ENCODE results near the gene CWF19L1. TPM values are rescaled to one million over a fixed set of nuclear protein-coding genes. Genes with fewer than 3 reads are reported as not detected.
"Not testable (repeated sequence)": the region's sequence is repeated elsewhere in the genome, so short reads cannot be mapped to it uniquely, and the experiment has no call there.

CWF19L1 gene
- total RNA-seq, 1 experiment from 2014 or later, result 22.9 TPM

DNA sequence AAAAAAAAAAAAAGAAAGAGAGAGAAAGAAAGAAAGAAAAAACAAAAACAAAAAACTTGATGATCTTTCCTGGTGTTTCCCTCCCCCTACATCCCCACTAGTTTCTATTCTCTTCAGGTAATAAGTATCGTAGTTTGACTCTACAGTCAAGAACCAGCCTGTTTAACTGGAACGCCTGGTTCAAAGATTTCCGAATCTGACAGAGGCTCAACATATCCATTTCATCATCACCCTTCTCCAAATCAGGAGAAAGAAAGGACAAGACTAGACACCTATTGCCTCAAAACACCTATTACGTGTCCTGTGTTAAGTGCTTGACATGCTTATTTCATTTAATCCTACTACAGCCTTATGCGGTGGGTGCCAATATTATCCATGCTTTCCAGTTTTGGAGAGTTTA is 39.4 kb upstream of the CWF19L1 start:
- Mint-ChIP-seq H3K4me3 (ENCODE audit: low read depth, unreplicated experiment) (no peak overlapping the region), H3K27ac (ENCODE audit: unreplicated experiment) (no peak overlapping the region), H3K27me3 (ENCODE audit: unreplicated experiment) (no peaks in the 10 kb centered on the region), H3K9me3 (ENCODE audit: low read depth, unreplicated experiment) (no peaks in the 10 kb centered on the region), H3K4me1 (ENCODE audit: low read depth, unreplicated experiment) (peaks cover 9% of the 10 kb centered on the region), H3K36me3 (ENCODE audit: insufficient read depth, unreplicated experiment) (no peaks in the 10 kb centered on the region)
- CTCF ChIA-PET, result no interaction called here
- intact Hi-C loops (cut with micrococcal nuclease; ENCODE audit: unreplicated experiment), result loop anchor here (10.0 kb wide), 1 partner anchor 208 kb away; the partner anchor contains the start of gene SEC31B
- no TSS peak for BruUV-seq (replicated peaks)
- TF ChIP-seq, protein P1, sequence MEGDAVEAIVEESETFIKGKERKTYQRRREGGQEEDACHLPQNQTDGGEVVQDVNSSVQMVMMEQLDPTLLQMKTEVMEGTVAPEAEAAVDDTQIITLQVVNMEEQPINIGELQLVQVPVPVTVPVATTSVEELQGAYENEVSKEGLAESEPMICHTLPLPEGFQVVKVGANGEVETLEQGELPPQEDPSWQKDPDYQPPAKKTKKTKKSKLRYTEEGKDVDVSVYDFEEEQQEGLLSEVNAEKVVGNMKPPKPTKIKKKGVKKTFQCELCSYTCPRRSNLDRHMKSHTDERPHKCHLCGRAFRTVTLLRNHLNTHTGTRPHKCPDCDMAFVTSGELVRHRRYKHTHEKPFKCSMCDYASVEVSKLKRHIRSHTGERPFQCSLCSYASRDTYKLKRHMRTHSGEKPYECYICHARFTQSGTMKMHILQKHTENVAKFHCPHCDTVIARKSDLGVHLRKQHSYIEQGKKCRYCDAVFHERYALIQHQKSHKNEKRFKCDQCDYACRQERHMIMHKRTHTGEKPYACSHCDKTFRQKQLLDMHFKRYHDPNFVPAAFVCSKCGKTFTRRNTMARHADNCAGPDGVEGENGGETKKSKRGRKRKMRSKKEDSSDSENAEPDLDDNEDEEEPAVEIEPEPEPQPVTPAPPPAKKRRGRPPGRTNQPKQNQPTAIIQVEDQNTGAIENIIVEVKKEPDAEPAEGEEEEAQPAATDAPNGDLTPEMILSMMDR (IDR thresholded peaks at IDR 0.05; ENCODE audit: unreplicated experiment), result no peak
- no peak for DNase-seq

DNA sequence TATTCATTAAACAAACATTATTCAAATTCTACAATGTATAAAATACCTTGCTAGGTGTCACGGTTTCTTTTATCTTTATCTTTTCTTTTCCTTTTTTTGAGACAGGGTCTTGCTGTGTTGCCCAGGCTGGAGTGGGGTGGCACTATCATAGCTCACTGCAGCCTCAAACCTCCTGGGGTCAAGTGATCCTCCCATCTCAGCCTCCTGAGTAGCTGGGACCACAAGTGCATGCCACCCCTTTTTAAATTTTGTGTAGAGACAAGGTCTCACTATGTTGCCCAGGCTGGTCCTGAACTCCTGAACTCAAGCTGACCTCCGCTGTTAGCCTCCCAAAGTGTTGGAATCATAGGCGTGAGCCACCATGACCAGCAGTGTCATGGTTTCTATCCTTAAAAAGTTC is 37.0 kb upstream of the CWF19L1 start:
- H3K27ac Mint-ChIP-seq (ENCODE audit: unreplicated experiment), result no peak overlapping the region
- peaks cover 4% of the 10 kb centered on the region for H3K27me3 Mint-ChIP-seq (ENCODE audit: unreplicated experiment)
- H3K4me1 Mint-ChIP-seq (ENCODE audit: low read depth, unreplicated experiment), result peaks cover 8% of the 10 kb centered on the region
- no peak overlapping the region for H3K4me3 Mint-ChIP-seq (ENCODE audit: low read depth, unreplicated experiment)
- TF ChIP-seq, protein P1 (IDR thresholded peaks at IDR 0.05; ENCODE audit: unreplicated experiment), result no peak
- intact Hi-C loops (cut with micrococcal nuclease; ENCODE audit: unreplicated experiment), result loop anchor here (10.0 kb wide), 1 partner anchor 210 kb away; the partner anchor contains the start of gene SEC31B
- H3K36me3 Mint-ChIP-seq (ENCODE audit: insufficient read depth, unreplicated experiment), result no peaks in the 10 kb centered on the region
- CTCF ChIA-PET, result interaction anchor here (1.0 kb wide), 1 partner anchor 204 kb away, joined by 3 read pairs; no protein-coding TSS in a partner anchor
- no peaks in the 10 kb centered on the region for H3K9me3 Mint-ChIP-seq (ENCODE audit: low read depth, unreplicated experiment)
- no peak for DNase-seq
- no TSS peak for BruUV-seq (replicated peaks)

DNA sequence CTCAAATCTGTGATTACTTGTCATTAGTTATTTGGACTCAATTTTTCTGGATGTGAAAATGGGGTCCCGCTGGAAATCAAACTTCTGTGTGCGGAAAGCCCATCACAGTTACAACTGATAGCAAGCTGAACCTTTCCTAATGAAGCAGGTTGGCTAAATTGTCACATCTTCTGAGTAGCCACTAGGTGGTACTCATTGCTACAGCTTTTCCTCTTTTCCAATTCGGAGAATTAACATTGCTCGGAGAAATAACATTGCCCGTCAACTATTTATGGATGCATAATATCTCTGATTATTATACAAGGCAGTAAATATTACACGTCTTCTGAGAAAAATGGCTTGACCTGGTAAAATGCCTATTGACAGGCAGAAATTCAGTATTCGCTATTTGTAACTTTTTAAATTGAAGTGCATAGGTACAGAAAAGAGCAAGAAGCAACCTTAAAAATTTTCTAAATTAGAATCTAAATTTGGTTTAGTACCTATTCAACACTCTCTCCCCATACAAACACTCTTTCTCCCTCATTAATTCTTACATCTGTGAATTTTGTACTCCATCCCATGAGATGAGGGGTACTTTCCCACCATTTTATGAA is 36.4 kb upstream of the CWF19L1 start:
- Mint-ChIP-seq H3K36me3 (ENCODE audit: insufficient read depth, unreplicated experiment) (no peaks in the 10 kb centered on the region), H3K9me3 (ENCODE audit: low read depth, unreplicated experiment) (no peaks in the 10 kb centered on the region), H3K27ac (ENCODE audit: unreplicated experiment) (no peak overlapping the region), H3K4me1 (ENCODE audit: low read depth, unreplicated experiment) (peaks cover 8% of the 10 kb centered on the region), H3K27me3 (ENCODE audit: unreplicated experiment) (peaks cover 10% of the 10 kb centered on the region), H3K4me3 (ENCODE audit: low read depth, unreplicated experiment) (no peak overlapping the region)
- BruUV-seq (replicated peaks), result no TSS peak
- TF ChIP-seq, protein P1 (IDR thresholded peaks at IDR 0.05; ENCODE audit: unreplicated experiment), result peak; percentile 42
- CTCF ChIA-PET, result interaction anchor here (1.0 kb wide), 1 partner anchor 205 kb away, joined by 3 read pairs; no protein-coding TSS in a partner anchor
- intact Hi-C loops (cut with micrococcal nuclease; ENCODE audit: unreplicated experiment), result loop anchor here (1.0 to 10.0 kb wide), 2 partner anchors 129 to 211 kb away; partner anchors contain the start of gene SEC31B
- no peak for DNase-seq

DNA sequence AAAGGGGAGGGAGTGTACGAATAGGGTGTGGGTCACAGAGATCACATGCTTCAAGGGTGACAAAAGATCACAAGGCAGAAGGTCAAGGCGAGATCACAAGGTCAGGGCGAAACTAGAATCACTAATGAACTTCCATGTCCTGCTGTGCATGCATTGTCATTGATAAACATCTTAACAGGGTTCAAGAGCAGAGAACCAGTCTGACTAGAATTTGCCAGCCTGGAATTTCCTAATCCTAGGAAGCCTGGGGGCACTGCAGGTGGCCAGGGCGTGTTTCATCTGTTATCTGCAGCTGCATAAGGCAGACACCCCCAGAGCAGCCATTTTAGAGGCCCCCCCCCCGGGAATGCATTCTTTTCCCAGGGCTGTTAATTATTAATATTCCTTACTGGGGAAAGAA is 33.7 kb upstream of the CWF19L1 start:
- H3K4me1 Mint-ChIP-seq (ENCODE audit: low read depth, unreplicated experiment); CTCF ChIA-PET; H3K9me3 Mint-ChIP-seq (ENCODE audit: low read depth, unreplicated experiment); BruUV-seq (replicated peaks); H3K36me3 Mint-ChIP-seq (ENCODE audit: insufficient read depth, unreplicated experiment); H3K4me3 Mint-ChIP-seq (ENCODE audit: low read depth, unreplicated experiment); H3K27ac Mint-ChIP-seq (ENCODE audit: unreplicated experiment): not testable (repeated sequence)
- intact Hi-C loops (cut with micrococcal nuclease; ENCODE audit: unreplicated experiment), result loop anchor here (10.0 kb wide), 1 partner anchor 214 kb away; the partner anchor contains the start of gene SEC31B
- peak; percentile 16 for DNase-seq
- H3K27me3 Mint-ChIP-seq (ENCODE audit: unreplicated experiment), result peaks cover 37% of the 10 kb centered on the region

DNA sequence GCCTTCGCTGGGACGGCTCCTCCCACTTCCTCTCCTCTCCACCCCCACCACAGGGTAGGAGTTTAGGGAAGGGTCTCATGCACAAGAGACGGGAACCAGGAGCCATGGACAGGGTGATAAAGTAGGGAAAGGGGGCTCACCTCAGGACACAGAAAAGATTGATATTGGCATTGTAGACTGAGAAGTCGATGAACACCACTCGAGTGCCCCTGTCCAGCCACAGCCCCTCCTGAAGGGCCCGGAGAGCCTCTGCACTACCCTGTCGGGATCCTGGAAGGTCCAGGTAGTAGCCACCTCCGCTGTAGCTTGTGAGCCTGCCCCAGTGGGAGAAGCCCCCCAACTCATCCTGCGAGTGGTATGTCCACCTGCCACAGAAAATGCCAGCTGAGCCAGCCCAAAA is 29.8 kb upstream of the CWF19L1 start:
- Mint-ChIP-seq H3K4me3 (ENCODE audit: low read depth, unreplicated experiment) (no peak overlapping the region), H3K9me3 (ENCODE audit: low read depth, unreplicated experiment) (no peaks in the 10 kb centered on the region), H3K36me3 (ENCODE audit: insufficient read depth, unreplicated experiment) (no peaks in the 10 kb centered on the region), H3K27ac (ENCODE audit: unreplicated experiment) (no peak overlapping the region), H3K4me1 (ENCODE audit: low read depth, unreplicated experiment) (peaks cover 14% of the 10 kb centered on the region), H3K27me3 (ENCODE audit: unreplicated experiment) (peaks cover 61% of the 10 kb centered on the region)
- intact Hi-C loops (cut with micrococcal nuclease; ENCODE audit: unreplicated experiment), result no loop called here
- no TSS peak for BruUV-seq (replicated peaks)
- CTCF ChIA-PET, result no interaction called here
- TF ChIP-seq, protein P1 (IDR thresholded peaks at IDR 0.05; ENCODE audit: unreplicated experiment), result no peak
- DNase-seq, result no peak
